SH-SY5Y (cell line): ENCODE data around the gene NTMT2.

Source experiments
- GATA2 ChIP-seq: IDR thresholded peaks from 2 replicates; pipeline ENCODE4 v1.6.1; 2011; ENCODE audit warnings: mild to moderate bottlenecking, low read depth, low read length
- GATA3 ChIP-seq: IDR thresholded peaks from 2 replicates; pipeline ENCODE4 v1.6.1; 2011; ENCODE audit warnings: low read depth, mild to moderate bottlenecking, low read length, moderate library complexity

GRCh38 chr1:170182442-170182841 lies 36.7 kb downstream of the NTMT2 start:
- TF ChIP-seq GATA2 (no peak), GATA3 (no peak)
